Measurements from ENCODE around the gene LYPD6B. TPM values are rescaled to one million over a fixed set of nuclear protein-coding genes. Genes with fewer than 3 reads are reported as not detected.

The LYPD6B gene
- total and polyA plus RNA-seq, 2 experiments from 2014 or later: 1.7 to 3.6 TPM

- Histone ChIP-seq H3K4me1 (ENCODE audit: insufficient read depth) (no peaks in the 10 kb centered on the region), H3K36me3 (ENCODE audit: insufficient read depth) (no peaks in the 10 kb centered on the region), H2AFZ (no peak overlapping the region), H3K4me3 (no peak overlapping the region), H3K79me2 (replicated peaks; ENCODE audit: insufficient read depth) (no peaks in the 10 kb centered on the region), H3K27me3 (ENCODE audit: insufficient read depth) (no peaks in the 10 kb centered on the region), H3F3A (replicated peaks; ENCODE audit: low read depth) (no peaks in the 10 kb centered on the region), H3K9me2 (ENCODE audit: insufficient read depth) (no peaks in the 10 kb centered on the region), H3K4me2 (no peak overlapping the region), H4K20me1 (replicated peaks; ENCODE audit: insufficient read depth) (no peaks in the 10 kb centered on the region), H3K27ac (ENCODE audit: low read depth) (no peak overlapping the region)
- Mint-ChIP-seq H3K36me3 (ENCODE audit: low read depth) (no peaks in the 10 kb centered on the region), H3K27ac (no peak overlapping the region), H3K27me3 (ENCODE audit: insufficient read depth, low read depth, poor library complexity) (peaks cover 2% of the 10 kb centered on the region), H3K9me3 (no peaks in the 10 kb centered on the region), H3K4me1 (peaks cover 3% of the 10 kb centered on the region; the same call in 2 of the 3 replicates), H3K4me3 (no peak overlapping the region)
- DNase-seq (ENCODE audit: low spot score): no peak
- TF ChIP-seq JUNB (IDR thresholded peaks at IDR 0.05; ENCODE audit: unreplicated experiment) (no peak), REST (IDR thresholded peaks at IDR 0.05; ENCODE audit: unreplicated experiment) (no peak), ZNF331 (CRISPR knock-in tag; IDR thresholded peaks at IDR 0.05; ENCODE audit: low read depth) (no peak), NANOG (IDR thresholded peaks at IDR 0.05; ENCODE audit: borderline replicate concordance) (no peak), EZH2phosphoT487 (IDR thresholded peaks at IDR 0.05; ENCODE audit: unreplicated experiment) (no peak), CTCF (conservative IDR thresholded peaks at IDR 0.05; ENCODE audit: low read depth in 2 of 2) (no peak), ZNF114 (CRISPR knock-in tag; IDR thresholded peaks at IDR 0.05) (no peak), ETS1 (IDR thresholded peaks at IDR 0.05) (no peak), ZNF462 (CRISPR knock-in tag; IDR thresholded peaks at IDR 0.05) (no peak), POLR2AphosphoS5 (IDR thresholded peaks at IDR 0.05; ENCODE audit: low read depth) (no peak)
- ATAC-seq: no peak
These were observed 24.7 kb downstream of the LYPD6B start for GRCh38 chr2:149063177-149063576.
